Panc1 (cell line): ENCODE data around the gene CD101. TPM values are rescaled to one million over a fixed set of nuclear protein-coding genes. Genes with fewer than 3 reads are reported as not detected.

ENCODE experiments used
- ATAC-seq: fragments of 200-7000 bp; cut with Tn5 transposase; 2 replicates; pipeline ENCODE4 v1.9.1; 2020; ENCODE audit warnings: mild to moderate bottlenecking, moderate library complexity
- BruUV-seq: library from RNA; stranded (reverse); fragments of 400-500 nt; replicated peaks from 2 replicates; lab custom pipeline; 2021; lab: Mats Ljungman, UMichigan
- CTCF ChIA-PET: fragments of 300-600 bp; sonication (Branson Sonifier 250); formaldehyde crosslinking; loops from one replicate; lab custom pipeline; 2022; ENCODE audit warnings: antibody characterized with exemption; lab: Charles Lee
- POLR2A ChIA-PET: fragments of 300-600 bp; sonication (Branson Sonifier 250); formaldehyde crosslinking; loops from one replicate; lab custom pipeline; 2022; ENCODE audit warnings: antibody characterized with exemption; lab: Charles Lee
- DNase-seq: peaks from one replicate; pipeline ENCODE4 v3.0.0-alpha.2; 2010; ENCODE audit warnings: low read depth, low spot score
- H3K27ac ChIP-seq: 2 replicates; pipeline ENCODE4 v1.5.1; 2011; ENCODE audit warnings: mild to moderate bottlenecking, low read length, inconsistent platforms
- H3K27me3 ChIP-seq: fragments of 200-500 bp; sonication (Bioruptor generic); 2 replicates; pipeline ENCODE4 v1.6.0; 2014; ENCODE audit warnings: low read length, inconsistent platforms; ENCODE audit not compliant: control insufficient read depth, insufficient read depth
- H3K36me3 ChIP-seq: fragments of 200-500 bp; sonication (Bioruptor generic); 2 replicates; pipeline ENCODE4 v1.5.1; 2014; ENCODE audit warnings: inconsistent platforms, mild to moderate bottlenecking, low read length, moderate library complexity; ENCODE audit not compliant: control insufficient read depth, insufficient read depth
- H3K4me1 ChIP-seq: 2 replicates; pipeline ENCODE4 v1.5.1; 2011; ENCODE audit warnings: inconsistent platforms, mild to moderate bottlenecking, low read length, moderate library complexity; ENCODE audit not compliant: control insufficient read depth, insufficient read depth
- H3K4me3 ChIP-seq, 2 experiments: 2 replicates each; pipeline ENCODE4 v1.5.1; 2011 to 2012; ENCODE audit warnings: low read depth in 2 of 2, low read length in 2 of 2, mild to moderate bottlenecking in 2 of 2, inconsistent platforms in 1 of 2, moderate library complexity in 1 of 2
- H3K9me3 ChIP-seq: fragments of 200-500 bp; sonication (Bioruptor generic); 2 replicates; pipeline ENCODE4 v1.5.1; 2014; ENCODE audit warnings: low read depth, mild to moderate bottlenecking, inconsistent platforms, low read length, moderate library complexity; ENCODE audit not compliant: control insufficient read depth, insufficient read depth
- POLR2AphosphoS5 ChIP-seq: IDR thresholded peaks from 2 replicates; pipeline ENCODE4 v1.6.1; 2012; ENCODE audit warnings: mild to moderate bottlenecking, low read depth, low read length, moderate library complexity
- SIN3A ChIP-seq: IDR thresholded peaks from 2 replicates; pipeline ENCODE4 v1.6.1; 2012; ENCODE audit warnings: low read depth, mild to moderate bottlenecking, low read length, moderate library complexity, borderline replicate concordance; ENCODE audit not compliant: insufficient read depth
- TCF7L2 ChIP-seq: IDR thresholded peaks from 2 replicates; pipeline ENCODE4 v1.6.1; 2011; ENCODE audit warnings: mild to moderate bottlenecking, low read depth, low read length, inconsistent platforms
- in situ Hi-C: cut with HindIII; loops from 2 replicates; pipeline ENCODE4 v1.10.0; 2016; ENCODE audit warnings: low sequenced_read_pairs, low pct_unique_long_range_greater_than_20kb
- intact Hi-C: fragments of 100-400 bp; cut with micrococcal nuclease; formaldehyde crosslinking; loops from one replicate; pipeline ENCODE4 v1.10.0; 2022; ENCODE audit not compliant: unreplicated experiment
- total RNA-seq: library from RNA; stranded (reverse); gene quantifications from one replicate; pipeline ENCODE4 v1.2.1, GENCODE V29; 2021; ENCODE audit not compliant: unreplicated experiment
- TF ChIP-seq, protein P1 (sequence below), 2 experiments: IDR thresholded peaks; 2 replicates each; pipeline ENCODE4 v1.6.1; 2011 to 2012; ENCODE audit warnings: low read depth in 2 of 2, control low read depth in 1 of 2, low read length in 1 of 2, mild to moderate bottlenecking in 1 of 2, moderate library complexity in 1 of 2; ENCODE audit not compliant: insufficient read depth in 1 of 2
- TF ChIP-seq, protein P2 (sequence below): fragments of 450-650 bp; IDR thresholded peaks from 2 replicates; pipeline ENCODE4 v1.5.1; 2017; ENCODE audit warnings: mild to moderate bottlenecking

Gene CD101
- total RNA-seq, 1 experiment from 2014 or later = not detected

- Histone ChIP-seq H3K4me3 (no peak overlapping the region), H3K27me3 (peaks cover under 1% of the 10 kb centered on the region), H3K36me3 (no peaks in the 10 kb centered on the region), H3K9me3 (no peaks in the 10 kb centered on the region), H3K27ac (no peak overlapping the region), H3K4me1 (no peaks in the 10 kb centered on the region)
- in situ Hi-C loops (no loop called here), intact Hi-C loops (no loop called here)
- ATAC-seq (no peak), DNase-seq (no peak)
- TF ChIP-seq, protein P1, sequence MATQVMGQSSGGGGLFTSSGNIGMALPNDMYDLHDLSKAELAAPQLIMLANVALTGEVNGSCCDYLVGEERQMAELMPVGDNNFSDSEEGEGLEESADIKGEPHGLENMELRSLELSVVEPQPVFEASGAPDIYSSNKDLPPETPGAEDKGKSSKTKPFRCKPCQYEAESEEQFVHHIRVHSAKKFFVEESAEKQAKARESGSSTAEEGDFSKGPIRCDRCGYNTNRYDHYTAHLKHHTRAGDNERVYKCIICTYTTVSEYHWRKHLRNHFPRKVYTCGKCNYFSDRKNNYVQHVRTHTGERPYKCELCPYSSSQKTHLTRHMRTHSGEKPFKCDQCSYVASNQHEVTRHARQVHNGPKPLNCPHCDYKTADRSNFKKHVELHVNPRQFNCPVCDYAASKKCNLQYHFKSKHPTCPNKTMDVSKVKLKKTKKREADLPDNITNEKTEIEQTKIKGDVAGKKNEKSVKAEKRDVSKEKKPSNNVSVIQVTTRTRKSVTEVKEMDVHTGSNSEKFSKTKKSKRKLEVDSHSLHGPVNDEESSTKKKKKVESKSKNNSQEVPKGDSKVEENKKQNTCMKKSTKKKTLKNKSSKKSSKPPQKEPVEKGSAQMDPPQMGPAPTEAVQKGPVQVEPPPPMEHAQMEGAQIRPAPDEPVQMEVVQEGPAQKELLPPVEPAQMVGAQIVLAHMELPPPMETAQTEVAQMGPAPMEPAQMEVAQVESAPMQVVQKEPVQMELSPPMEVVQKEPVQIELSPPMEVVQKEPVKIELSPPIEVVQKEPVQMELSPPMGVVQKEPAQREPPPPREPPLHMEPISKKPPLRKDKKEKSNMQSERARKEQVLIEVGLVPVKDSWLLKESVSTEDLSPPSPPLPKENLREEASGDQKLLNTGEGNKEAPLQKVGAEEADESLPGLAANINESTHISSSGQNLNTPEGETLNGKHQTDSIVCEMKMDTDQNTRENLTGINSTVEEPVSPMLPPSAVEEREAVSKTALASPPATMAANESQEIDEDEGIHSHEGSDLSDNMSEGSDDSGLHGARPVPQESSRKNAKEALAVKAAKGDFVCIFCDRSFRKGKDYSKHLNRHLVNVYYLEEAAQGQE (IDR thresholded peaks at IDR 0.05; ENCODE audit: insufficient read depth in 1 of 2, low read depth in 2 of 2, low read length in 1 of 2) = no peak
- TF ChIP-seq POLR2AphosphoS5 (no peak), SIN3A (no peak), TCF7L2 (no peak)
- TF ChIP-seq, protein P2, sequence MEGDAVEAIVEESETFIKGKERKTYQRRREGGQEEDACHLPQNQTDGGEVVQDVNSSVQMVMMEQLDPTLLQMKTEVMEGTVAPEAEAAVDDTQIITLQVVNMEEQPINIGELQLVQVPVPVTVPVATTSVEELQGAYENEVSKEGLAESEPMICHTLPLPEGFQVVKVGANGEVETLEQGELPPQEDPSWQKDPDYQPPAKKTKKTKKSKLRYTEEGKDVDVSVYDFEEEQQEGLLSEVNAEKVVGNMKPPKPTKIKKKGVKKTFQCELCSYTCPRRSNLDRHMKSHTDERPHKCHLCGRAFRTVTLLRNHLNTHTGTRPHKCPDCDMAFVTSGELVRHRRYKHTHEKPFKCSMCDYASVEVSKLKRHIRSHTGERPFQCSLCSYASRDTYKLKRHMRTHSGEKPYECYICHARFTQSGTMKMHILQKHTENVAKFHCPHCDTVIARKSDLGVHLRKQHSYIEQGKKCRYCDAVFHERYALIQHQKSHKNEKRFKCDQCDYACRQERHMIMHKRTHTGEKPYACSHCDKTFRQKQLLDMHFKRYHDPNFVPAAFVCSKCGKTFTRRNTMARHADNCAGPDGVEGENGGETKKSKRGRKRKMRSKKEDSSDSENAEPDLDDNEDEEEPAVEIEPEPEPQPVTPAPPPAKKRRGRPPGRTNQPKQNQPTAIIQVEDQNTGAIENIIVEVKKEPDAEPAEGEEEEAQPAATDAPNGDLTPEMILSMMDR = no peak
- POLR2A ChIA-PET = no interaction called here
- CTCF ChIA-PET = no interaction called here
- no TSS peak for BruUV-seq
Observed at GRCh38 chr1:117010310-117010969, 8.9 kb downstream of the CD101 start.

DNA sequence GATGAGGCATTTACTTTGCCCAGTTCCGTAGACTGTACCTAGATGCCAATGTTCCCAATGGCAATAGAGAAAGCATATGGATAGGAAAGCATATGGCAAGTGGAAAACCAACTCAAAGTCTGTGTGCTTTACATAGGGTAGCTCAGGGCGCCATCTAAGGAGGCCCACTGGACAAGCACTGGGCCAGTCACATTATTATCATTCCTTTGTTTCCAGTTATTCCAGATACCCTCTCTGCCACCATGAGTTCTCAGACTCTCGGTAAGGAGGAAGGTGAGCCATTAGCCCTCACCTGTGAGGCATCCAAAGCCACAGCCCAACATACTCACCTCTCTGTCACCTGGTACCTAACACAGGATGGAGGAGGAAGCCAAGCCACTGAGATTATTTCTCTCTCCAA lies 9.8 kb downstream of the CD101 start:
- Histone ChIP-seq H3K36me3 (no peaks in the 10 kb centered on the region), H3K4me1 (no peaks in the 10 kb centered on the region), H3K27ac (no peak overlapping the region), H3K27me3 (peaks cover 2% of the 10 kb centered on the region), H3K9me3 (no peaks in the 10 kb centered on the region), H3K4me3 (no peak overlapping the region)
- ChIA-PET CTCF (no interaction called here), POLR2A (no interaction called here)
- in situ Hi-C loops (no loop called here), intact Hi-C loops (no loop called here)
- ATAC-seq (no peak), DNase-seq (no peak)
- BruUV-seq = no TSS peak
- TF ChIP-seq, protein P2 = no peak
- TF ChIP-seq, protein P1 (IDR thresholded peaks at IDR 0.05; ENCODE audit: insufficient read depth in 1 of 2, low read depth in 2 of 2, low read length in 1 of 2) = no peak
- TF ChIP-seq POLR2AphosphoS5 (no peak), TCF7L2 (no peak), SIN3A (no peak)
